Hypothalamus (tissue), 51 donors: ENCODE data around the gene URAD.
"Not testable (repeated sequence)": the region's sequence is repeated elsewhere in the genome, so short reads cannot be mapped to it uniquely, and the experiment has no call there.

Experiments used
- DNase-seq, 51 donors: peaks; one replicate each; lab custom pipeline; 2025; lab: John Stamatoyannopoulos, UW

URAD gene

DNA sequence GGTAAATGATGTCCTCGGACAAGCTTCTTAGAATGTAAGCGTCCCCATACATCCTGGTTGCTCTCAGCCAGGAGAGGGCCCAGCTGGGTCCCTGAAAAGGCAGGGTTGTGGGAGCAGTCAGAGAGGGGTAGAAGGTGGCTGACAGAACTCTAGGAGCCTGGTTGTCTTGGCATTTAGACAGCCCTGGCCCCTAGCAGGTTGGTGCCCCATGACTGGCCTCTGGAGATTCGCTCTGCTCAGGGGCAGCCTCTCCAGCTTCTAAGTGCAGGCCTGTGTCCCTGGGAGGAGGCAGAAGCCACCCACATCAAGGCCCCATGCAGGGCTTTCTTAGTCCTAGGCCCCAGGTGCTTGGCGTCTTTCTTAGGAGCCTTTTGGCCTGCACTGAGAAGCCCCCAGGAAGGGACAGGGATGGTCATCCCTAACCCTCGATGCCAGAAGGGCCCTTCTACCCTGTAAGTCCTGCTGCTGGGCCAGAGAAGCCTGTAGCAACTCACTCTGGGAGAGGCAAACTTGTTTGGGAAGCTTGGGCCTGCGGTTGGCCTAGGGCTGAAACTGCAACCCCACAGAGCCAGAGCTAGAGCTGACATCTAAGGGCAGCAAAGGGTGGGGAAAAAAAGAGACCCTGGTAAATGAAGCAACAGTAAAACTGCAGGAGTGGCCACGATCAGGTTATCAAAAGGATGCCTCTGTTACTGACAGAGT lies 16.6 kb downstream of the URAD start:
- no peak for DNase-seq

DNA sequence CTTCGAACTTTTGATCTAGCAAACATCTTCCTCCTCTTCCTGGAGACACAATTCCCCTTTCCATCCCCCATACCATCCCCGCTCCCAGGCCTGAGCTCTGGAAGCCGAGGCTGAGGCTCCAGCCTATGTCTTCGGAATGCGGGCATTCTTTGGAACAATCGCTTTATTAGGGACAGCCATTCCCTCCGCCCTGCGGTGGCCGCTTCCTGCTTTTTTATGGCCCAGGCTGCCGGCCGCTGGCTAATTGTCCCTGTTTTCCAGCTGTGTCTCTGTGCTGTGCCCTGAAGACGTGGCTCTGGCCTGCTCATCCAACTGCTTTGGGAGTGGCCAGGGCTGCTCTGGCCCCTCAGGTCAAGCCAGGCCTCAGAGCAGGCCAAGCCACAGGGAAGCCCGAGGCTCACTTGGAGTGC lies 17.3 kb downstream of the URAD start:
- no peak for DNase-seq

DNA sequence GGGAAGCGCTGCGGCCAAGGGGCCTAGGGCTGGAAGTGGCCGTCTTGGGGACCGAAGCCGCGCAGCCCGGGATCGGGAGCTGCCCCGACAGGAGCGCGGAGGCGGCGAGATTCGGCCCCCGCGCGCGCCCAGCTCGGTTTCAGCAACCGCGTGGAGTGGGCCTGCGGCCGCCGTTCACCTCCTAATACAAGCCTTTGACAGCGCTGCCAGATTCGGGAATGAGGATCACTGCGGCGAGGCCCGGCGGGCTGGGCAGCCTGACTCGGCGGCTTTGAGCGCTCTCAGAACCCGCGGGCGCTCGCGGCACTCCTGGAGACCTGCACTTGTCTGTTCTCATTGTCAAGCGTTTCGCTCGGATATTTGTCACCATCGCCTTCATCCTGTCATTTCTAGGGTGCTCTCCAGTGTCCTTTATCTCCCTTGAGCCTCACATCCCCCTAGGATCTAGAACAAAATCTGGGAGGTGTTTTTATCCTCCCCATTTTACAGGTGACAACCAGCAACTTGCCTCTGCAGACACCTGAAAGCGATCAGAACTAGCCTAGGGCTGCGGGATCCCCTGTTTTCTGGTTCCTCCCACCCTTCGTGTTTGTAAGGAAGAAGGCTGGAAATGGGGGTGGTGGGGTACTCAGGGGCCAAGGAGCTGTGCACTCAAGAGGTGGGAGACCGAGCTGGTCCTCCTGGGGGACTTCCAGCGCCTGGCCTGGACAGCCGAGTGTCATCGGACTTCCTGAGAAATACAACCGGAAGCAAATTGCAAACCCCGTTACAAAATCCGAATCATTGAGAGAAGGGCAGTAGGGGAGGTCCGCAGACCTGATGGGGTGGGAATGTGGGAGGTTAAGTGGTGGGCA lies 17.9 kb downstream of the URAD start:
- no peak for DNase-seq

DNA sequence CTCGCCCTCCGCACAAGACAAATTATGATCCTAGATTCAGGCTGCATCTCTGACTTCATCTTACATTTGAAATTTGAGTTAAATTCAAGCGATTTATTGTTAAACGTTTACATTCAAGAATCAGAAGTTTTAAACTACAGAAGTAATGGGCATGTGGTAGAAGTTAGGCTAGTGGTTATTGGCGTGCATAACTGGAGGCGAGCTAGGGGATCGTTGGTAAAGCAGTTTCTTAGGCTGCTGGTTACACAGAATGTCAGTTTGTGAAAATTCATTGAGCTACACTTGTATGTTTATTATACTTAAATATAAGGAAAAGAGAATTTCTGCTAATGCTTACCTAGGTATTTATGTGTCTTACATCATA lies 18.6 kb downstream of the URAD start:
- no peak for DNase-seq

DNA sequence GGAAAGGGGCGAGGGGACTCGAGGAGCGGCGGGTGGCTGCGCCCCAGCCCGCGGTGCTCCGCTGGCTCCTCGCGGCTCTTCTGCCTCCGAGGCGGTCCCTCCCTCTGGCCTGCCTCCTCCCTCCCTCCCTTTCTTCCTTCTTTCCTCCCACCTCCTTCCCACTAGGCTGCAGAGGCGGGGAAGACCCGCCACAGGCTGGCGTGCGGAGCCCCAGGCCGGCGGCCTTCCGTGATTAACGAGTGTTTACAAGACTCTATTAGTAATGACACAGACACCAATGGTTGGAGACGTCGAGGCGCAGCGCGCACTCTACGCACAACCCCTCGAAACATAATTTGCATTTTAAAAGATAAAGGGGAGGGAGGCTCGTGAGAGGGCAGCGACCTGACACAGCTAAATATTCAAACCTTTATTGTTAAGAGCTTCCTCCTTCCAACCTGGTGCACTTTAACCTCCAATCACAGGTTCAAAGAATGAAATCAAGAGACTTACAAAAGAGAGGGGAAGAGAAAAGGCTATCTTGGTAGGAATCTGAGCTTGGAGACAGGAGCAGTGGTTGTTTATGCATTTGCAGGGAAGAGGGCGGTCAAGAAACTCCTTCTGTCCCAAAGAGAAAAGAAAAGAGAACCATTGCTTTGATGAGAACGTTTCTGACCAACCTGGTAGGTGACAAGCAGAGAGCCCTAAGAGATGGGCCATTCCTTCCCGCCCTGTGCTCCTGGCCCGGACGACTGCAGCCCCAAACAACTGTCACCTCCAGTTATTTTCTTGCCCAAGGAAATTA lies 19.2 kb downstream of the URAD start, which contains the start of gene CDX2:
TSS of gene CDX2 (minus strand) at position 234 of the 784 bp plus-strand sequence. CDS start 309 bp downstream, outside the sequence.
- no peak for DNase-seq

DNA sequence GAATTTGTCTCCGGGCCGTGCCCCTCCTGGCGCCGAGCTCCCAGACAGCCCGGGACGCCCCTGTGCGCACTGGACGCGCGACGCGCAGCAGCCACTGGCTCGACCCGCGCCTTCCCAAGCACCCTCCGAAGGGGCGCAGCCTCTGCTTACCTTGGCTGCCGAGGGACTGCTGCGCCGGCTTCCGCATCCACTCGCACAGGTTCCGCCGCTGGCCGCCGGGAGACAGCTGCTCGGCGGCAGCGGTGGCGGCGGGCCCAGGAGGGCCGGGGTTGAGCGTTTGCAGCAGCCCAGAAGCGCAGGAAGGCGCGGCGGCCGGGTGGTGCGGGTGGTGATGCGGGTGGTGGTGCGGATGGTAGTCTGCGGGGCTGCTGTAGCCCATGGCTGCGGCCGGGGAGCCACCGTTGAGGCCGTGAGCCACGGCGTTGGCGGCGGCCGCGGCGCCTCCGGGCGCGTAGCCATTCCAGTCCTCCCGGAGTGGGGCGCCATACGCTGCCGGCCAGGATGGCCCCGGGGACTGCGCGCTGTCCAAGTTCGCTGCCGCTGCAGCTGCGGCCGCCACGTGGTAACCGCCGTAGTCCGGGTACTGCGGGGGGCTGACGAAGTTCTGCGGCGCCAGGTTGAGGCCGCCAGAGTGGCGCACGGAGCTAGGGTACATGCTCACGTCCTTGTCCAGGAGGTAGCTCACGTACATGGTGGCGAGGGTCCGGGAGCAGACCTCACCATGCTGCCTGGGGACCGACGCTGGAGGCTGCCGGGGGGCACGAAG lies 20.0 kb downstream of the URAD start:
- DNase-seq, result no peak

- DNase-seq, result no peak
Observed at GRCh38 chr13:27967736-27968315, 20.7 kb downstream of the URAD start.

GRCh38 chr13:27967203-27967735 lies 21.2 kb downstream of the URAD start:
- DNase-seq, result no peak

- no peak for DNase-seq
Observed at GRCh38 chr13:27966641-27967202, 21.8 kb downstream of the URAD start.

DNA sequence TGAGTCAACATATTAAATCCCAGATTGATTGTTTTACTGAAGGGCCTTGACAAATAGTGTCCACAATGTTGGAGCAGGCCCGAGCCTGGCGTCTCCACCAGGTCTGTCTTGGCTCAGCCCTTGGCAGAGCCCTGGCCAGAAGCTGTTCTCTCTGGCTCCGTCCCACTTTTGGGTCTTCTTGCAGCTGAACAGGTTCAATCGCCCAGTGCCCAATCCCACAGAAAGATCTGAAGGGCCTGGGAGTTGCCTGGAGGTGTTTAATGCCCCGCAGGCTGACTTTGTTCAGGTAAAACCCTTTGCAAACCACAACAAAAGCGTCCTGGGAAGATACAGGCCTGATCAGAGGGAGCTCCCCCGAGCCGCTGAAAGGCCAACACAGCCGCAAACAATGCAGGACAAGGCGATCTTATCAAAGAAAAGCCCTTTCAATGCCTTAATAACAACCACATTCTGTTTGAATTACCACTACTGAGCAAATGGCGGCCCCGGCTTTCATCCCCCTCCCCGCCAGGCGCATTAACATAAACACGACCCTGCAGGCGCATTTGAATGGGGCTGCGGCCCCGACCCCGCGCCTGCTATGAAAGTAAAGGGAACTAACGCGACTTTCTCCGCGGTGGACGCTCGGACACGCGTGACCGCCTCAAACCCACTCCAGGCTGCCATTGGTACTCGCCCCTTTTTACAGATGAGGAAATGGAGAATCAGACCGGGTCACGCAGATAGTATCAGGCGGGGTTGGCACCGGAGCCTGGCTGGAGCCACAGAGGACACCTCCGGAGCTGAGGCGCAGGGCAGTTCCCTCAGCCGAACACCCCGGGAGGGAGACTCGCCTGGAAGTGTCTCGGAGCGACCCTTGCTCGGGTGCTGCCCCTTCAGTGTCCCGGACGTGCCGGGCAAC lies 22.5 kb downstream of the URAD start:
- DNase-seq, result no peak

DNA sequence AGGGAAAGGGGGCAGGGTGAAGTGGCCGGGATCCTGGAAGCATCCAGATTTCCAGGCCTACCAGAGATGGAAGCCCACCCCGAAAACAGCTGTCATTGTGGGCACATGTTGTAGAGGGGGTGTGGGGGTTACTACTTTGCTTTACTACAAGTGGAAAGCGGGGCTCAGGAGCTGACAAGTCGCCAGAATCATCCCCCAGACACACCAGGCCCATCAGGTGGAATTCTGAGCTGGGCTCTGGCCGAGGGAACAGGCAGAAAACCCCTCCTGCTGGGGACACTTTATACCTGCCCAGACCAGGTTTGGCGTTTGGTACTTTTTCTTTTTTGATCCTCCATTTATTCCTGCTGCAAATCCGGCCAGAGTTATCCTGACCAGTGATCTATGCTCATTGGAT lies 23.2 kb downstream of the URAD start:
- DNase-seq, result no peak

GRCh38 chr13:27964741-27965323 lies 23.7 kb downstream of the URAD start:
- DNase-seq, result no peak

DNA sequence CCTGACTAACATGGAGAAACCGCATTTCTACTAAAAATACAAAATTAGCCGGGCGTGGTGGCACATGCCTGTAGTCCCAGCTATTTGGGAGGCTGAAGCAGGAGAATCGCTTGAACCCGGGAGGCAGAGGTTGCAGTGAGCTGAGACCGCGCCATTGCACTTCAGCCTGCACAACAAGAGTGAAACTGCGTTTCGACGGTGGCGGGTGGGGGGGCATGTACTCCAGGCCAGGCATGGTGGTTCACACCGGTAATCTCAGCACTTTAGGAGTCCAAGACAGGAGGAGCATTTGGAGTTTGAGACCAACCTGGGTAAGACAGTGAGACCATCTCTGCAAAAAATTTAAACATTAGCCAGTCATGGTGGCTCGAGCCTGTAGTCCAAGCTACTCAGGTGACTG lies 24.3 kb downstream of the URAD start:
- DNase-seq, result not testable (repeated sequence)

DNA sequence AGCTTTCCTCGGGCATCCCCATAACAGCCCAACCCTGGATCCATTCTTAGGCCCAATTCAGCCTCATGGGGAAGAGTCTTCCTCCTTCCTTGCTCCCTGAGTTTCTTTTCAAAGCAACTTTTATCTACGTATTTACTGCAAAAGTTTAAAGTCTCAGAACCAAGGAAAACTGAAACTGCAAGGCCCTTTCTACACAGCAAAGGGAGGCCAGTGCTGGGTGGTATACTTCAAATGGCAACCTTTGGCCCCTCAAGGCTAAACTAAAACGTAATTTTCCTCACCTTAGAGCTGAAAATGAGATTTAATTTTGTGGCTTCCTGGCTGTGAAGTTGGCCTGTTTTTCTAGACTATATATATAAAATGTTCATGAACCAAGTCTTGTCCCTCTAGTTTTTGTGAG lies 25.0 kb downstream of the URAD start:
- DNase-seq, result no peak

GRCh38 chr13:27962982-27963381 lies 25.5 kb downstream of the URAD start:
- DNase-seq, result no peak

- DNase-seq, result no peak
Observed at GRCh38 chr13:27962128-27962841, 26.2 kb downstream of the URAD start.
